ENCODE data around the gene SMC1A. TPM values are rescaled to one million over a fixed set of nuclear protein-coding genes. Genes with fewer than 3 reads are reported as not detected.

Gene SMC1A
- total RNA-seq, 1 experiment from 2014 or later, result 89.3 TPM

GRCh38 chrX:53429755-53430154 is 7.3 kb upstream of the SMC1A start:
- ChIA-PET POLR2A (no interaction called here), CTCF (no interaction called here)
- Mint-ChIP-seq H3K4me1 (peaks cover 3% of the 10 kb centered on the region), H3K27me3 (ENCODE audit: low read depth) (no peaks in the 10 kb centered on the region), H3K9me3 (no peaks in the 10 kb centered on the region), H3K4me3 (no peak overlapping the region), H3K27ac (no peak overlapping the region), H3K36me3 (peaks cover 8% of the 10 kb centered on the region; the same call in 1 of the 2 replicates)
- ATAC-seq (no peak), DNase-seq (ENCODE audit: low spot score) (no peak)
- no peak for TF ChIP-seq JUN (CRISPR knock-in tag; IDR thresholded peaks at IDR 0.05)
- no peak for TF ChIP-seq AR (CRISPR knock-in tag; IDR thresholded peaks at IDR 0.05)
- TF ChIP-seq MYBL2 (CRISPR knock-in tag; IDR thresholded peaks at IDR 0.05), result no peak
- TF ChIP-seq ATF2 (CRISPR knock-in tag; IDR thresholded peaks at IDR 0.05; ENCODE audit: borderline replicate concordance, low read depth), result no peak
- no peak for TF ChIP-seq CREM (CRISPR knock-in tag; IDR thresholded peaks at IDR 0.05)
- no peak for TF ChIP-seq E2F1 (CRISPR knock-in tag; IDR thresholded peaks at IDR 0.05)
- TF ChIP-seq GABPB1 (CRISPR knock-in tag; IDR thresholded peaks at IDR 0.05), result no peak
- no peak for TF ChIP-seq EMX1 (CRISPR knock-in tag; IDR thresholded peaks at IDR 0.05)
- TF ChIP-seq ZNF138 (CRISPR knock-in tag; conservative IDR thresholded peaks at IDR 0.05), result no peak
- TF ChIP-seq USF2 (CRISPR knock-in tag; IDR thresholded peaks at IDR 0.05), result no peak
- no peak for TF ChIP-seq ZSCAN18 (CRISPR knock-in tag; IDR thresholded peaks at IDR 0.05)
- TF ChIP-seq RORB (CRISPR knock-in tag; IDR thresholded peaks at IDR 0.05), result no peak
- no peak for TF ChIP-seq ZMAT4 (CRISPR knock-in tag; IDR thresholded peaks at IDR 0.05)
- TF ChIP-seq, protein P1, sequence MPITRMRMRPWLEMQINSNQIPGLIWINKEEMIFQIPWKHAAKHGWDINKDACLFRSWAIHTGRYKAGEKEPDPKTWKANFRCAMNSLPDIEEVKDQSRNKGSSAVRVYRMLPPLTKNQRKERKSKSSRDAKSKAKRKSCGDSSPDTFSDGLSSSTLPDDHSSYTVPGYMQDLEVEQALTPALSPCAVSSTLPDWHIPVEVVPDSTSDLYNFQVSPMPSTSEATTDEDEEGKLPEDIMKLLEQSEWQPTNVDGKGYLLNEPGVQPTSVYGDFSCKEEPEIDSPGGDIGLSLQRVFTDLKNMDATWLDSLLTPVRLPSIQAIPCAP (CRISPR knock-in tag; IDR thresholded peaks at IDR 0.05), result no peak
- no peak for TF ChIP-seq AFF4 (CRISPR knock-in tag; IDR thresholded peaks at IDR 0.05; ENCODE audit: borderline replicate concordance)
- TF ChIP-seq, protein P2, sequence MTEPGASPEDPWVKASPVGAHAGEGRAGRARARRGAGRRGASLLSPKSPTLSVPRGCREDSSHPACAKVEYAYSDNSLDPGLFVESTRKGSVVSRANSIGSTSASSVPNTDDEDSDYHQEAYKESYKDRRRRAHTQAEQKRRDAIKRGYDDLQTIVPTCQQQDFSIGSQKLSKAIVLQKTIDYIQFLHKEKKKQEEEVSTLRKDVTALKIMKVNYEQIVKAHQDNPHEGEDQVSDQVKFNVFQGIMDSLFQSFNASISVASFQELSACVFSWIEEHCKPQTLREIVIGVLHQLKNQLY (CRISPR knock-in tag; IDR thresholded peaks at IDR 0.05), result no peak

Data from WTC11 (cell line).